HCT116 (cell line): ENCODE measurements around the gene CLCN4. TPM values are rescaled to one million over a fixed set of nuclear protein-coding genes. Genes with fewer than 3 reads are reported as not detected.

Experiments used
- ATAC-seq: fragments of 200-7000 bp; cut with Tn5 transposase; 2 replicates; pipeline ENCODE4 v1.9.1; 2020; ENCODE audit warnings: mild to moderate bottlenecking, moderate library complexity
- BruUV-seq: library from RNA; stranded (reverse); fragments of 400-500 nt; replicated peaks from 2 replicates; lab custom pipeline; 2021; lab: Mats Ljungman, UMichigan
- CTCF ChIA-PET: fragments of 300-600 bp; sonication (Branson Sonifier 250); formaldehyde crosslinking; loops from one replicate; lab custom pipeline; 2021; ENCODE audit warnings: antibody characterized with exemption; lab: Charles Lee
- POLR2A ChIA-PET: fragments of 300-600, 350-600 bp; sonication (Branson Sonifier 250); formaldehyde crosslinking; loops from one replicate; lab custom pipeline; 2021; ENCODE audit warnings: antibody characterized with exemption; lab: Charles Lee
- RAD21 ChIA-PET, 2 experiments: fragments of 300-600 bp; sonication (Branson Sonifier 250); formaldehyde crosslinking; loops; one replicate each; lab custom pipeline; 2023; ENCODE audit warnings: low total read pairs in 2 of 2; ENCODE audit not compliant: uncharacterized antibody in 2 of 2, unreplicated experiment in 2 of 2, low non-redundant PET in 1 of 2; lab: Charles Lee
- DNase-seq: peaks from one replicate; pipeline ENCODE4 v3.0.0-alpha.2; 2010; ENCODE audit warnings: low read depth, low spot score
- H2AFZ ChIP-seq: fragments of 200-600 bp; shearing (Covaris generic), sonication (generic); 2 replicates; pipeline ENCODE4 v1.6.1; 2017; ENCODE audit warnings: low read depth, mixed run types, mixed read lengths, antibody characterized with exemption, low read length; ENCODE audit not compliant: poor library complexity, severe bottlenecking
- H3K27ac ChIP-seq: 2 replicates; pipeline ENCODE4 v1.5.1; 2012; ENCODE audit warnings: low read depth, low read length
- H3K27me3 ChIP-seq: fragments of 200-600 bp; sonication (generic); 2 replicates; pipeline ENCODE4 v1.6.1; 2016; ENCODE audit warnings: mixed run types, low read length, mixed read lengths; ENCODE audit not compliant: insufficient read depth
- H3K36me3 ChIP-seq, 2 experiments: fragments of 200-500 bp in 1 of 2; fragments of 200-600 bp in 1 of 2; sonication (Bioruptor generic) in 1 of 2; sonication (generic) in 1 of 2; 2 replicates each; pipeline versions ENCODE4 v1.5.1 to v1.6.1; 2014 to 2016; ENCODE audit warnings: low read length in 2 of 2, inconsistent platforms in 1 of 2, mixed read lengths in 1 of 2, mixed run types in 1 of 2; ENCODE audit not compliant: insufficient read depth in 2 of 2, control insufficient read depth in 1 of 2
- H3K4me1 ChIP-seq, 2 experiments: fragments of 200-600 bp in 1 of 2; sonication (generic) in 1 of 2; 2 replicates each; pipeline versions ENCODE4 v1.5.1 to v1.6.1; 2012 to 2017; ENCODE audit warnings: low read length in 2 of 2, inconsistent platforms in 1 of 2, mild to moderate bottlenecking in 1 of 2, mixed read lengths in 1 of 2, mixed run types in 1 of 2, moderate library complexity in 1 of 2; ENCODE audit not compliant: insufficient read depth in 2 of 2, control insufficient read depth in 1 of 2
- H3K4me2 ChIP-seq: fragments of 200-600 bp; sonication (generic); 2 replicates; pipeline ENCODE4 v1.6.1; 2017; ENCODE audit warnings: mixed run types, low read length, mixed read lengths
- H3K4me3 ChIP-seq, 2 experiments: fragments of 200-600 bp in 1 of 2; sonication (generic) in 1 of 2; replicated peaks in 1 of 2; 2 replicates each; pipeline ENCODE4 v1.5.1; 2011 to 2016; ENCODE audit warnings: low read length in 2 of 2, control low read depth in 1 of 2, low read depth in 1 of 2, mild to moderate bottlenecking in 1 of 2, mixed read lengths in 1 of 2, mixed run types in 1 of 2
- H3K79me2 ChIP-seq: fragments of 200-600 bp; sonication (generic); 2 replicates; pipeline ENCODE4 v1.6.1; 2017; ENCODE audit warnings: mild to moderate bottlenecking, mixed run types, low read length, moderate library complexity, mixed read lengths; ENCODE audit not compliant: insufficient read depth
- H3K9ac ChIP-seq: fragments of 200-600 bp; sonication (generic); 2 replicates; pipeline ENCODE4 v1.6.1; 2016; ENCODE audit warnings: low read length, mixed read lengths
- H3K9me2 ChIP-seq: fragments of 200-600 bp; sonication (generic), shearing (Covaris generic); 2 replicates; pipeline ENCODE4 v1.6.1; 2017; ENCODE audit warnings: mixed run types, mild to moderate bottlenecking, moderate library complexity; ENCODE audit not compliant: insufficient read depth
- H3K9me3 ChIP-seq, 2 experiments: fragments of 200-500 bp in 1 of 2; fragments of 200-600 bp in 1 of 2; sonication (Bioruptor generic) in 1 of 2; sonication (generic) in 1 of 2; 2 replicates each; pipeline ENCODE4 v1.6.1; 2014 to 2017; ENCODE audit warnings: low read length in 2 of 2, mixed read lengths in 2 of 2, inconsistent platforms in 1 of 2, low read depth in 1 of 2, mild to moderate bottlenecking in 1 of 2, mixed run types in 1 of 2, moderate library complexity in 1 of 2; ENCODE audit not compliant: control insufficient read depth in 1 of 2, insufficient read depth in 1 of 2
- H4K20me1 ChIP-seq: fragments of 200-600 bp; sonication (generic), shearing (Covaris generic); 2 replicates; pipeline ENCODE4 v1.6.1; 2017; ENCODE audit warnings: mixed run types, mild to moderate bottlenecking, moderate library complexity; ENCODE audit not compliant: insufficient read depth
- ATF3 ChIP-seq: IDR thresholded peaks from 2 replicates; pipeline ENCODE4 v1.6.1; 2012
- REST ChIP-seq: IDR thresholded peaks from 2 replicates; pipeline ENCODE4 v1.6.1; 2012; ENCODE audit warnings: low read depth
- intact Hi-C: fragments of 100-400 bp; cut with micrococcal nuclease; formaldehyde crosslinking; loops from 2 replicates; pipeline ENCODE4 v1.10.0; 2022
- total RNA-seq: library from RNA; stranded (reverse); gene quantifications from one replicate; pipeline ENCODE4 v1.2.1, GENCODE V29; 2021; ENCODE audit not compliant: unreplicated experiment

CLCN4 gene
- total RNA-seq, 1 experiment from 2014 or later, result 3.1 TPM

GRCh38 chrX:10187421-10187820, 30.6 kb downstream of the CLCN4 start:
- no peak overlapping the region for H3K27ac ChIP-seq
- H3K79me2 ChIP-seq, result no peaks in the 10 kb centered on the region
- no peaks in the 10 kb centered on the region for H3K36me3 ChIP-seq
- ATAC-seq, result no peak
- peaks cover 0 to 6% of the 10 kb centered on the region in 2 experiments; a peak in 2 of 4 replicates for H3K4me1 ChIP-seq
- H4K20me1 ChIP-seq, result no peaks in the 10 kb centered on the region
- POLR2A ChIA-PET, result no interaction called here
- H3K4me2 ChIP-seq, result no peak overlapping the region
- TF ChIP-seq ATF3, result no peak
- TF ChIP-seq REST, result no peak
- TF ChIP-seq, all 23 proteins: peak for 0
- no TSS peak for BruUV-seq
- ChIA-PET RAD21 (no interaction called here), CTCF (no interaction called here)
- DNase-seq, result no peak
- Histone ChIP-seq H3K4me3 (no peak overlapping the region), H3K9me3 (no peaks in the 10 kb centered on the region), H3K27me3 (no peaks in the 10 kb centered on the region), H3K9ac (no peak overlapping the region), H2AFZ (no peak overlapping the region), H3K9me2 (no peaks in the 10 kb centered on the region)
- intact Hi-C loops, result no loop called here
